ENCODE results near the gene JOSD2.

- no peak for TF ChIP-seq POLR2AphosphoS5 (IDR thresholded peaks at IDR 0.05)
- no peak for TF ChIP-seq CTCF (IDR thresholded peaks at IDR 0.05)
- TF ChIP-seq EP300 (IDR thresholded peaks at IDR 0.05): no peak
These were observed 22.0 kb upstream of the JOSD2 start for GRCh38 chr19:50532952-50533351.
